WTC11 (cell line): ENCODE data around the gene ZC3H13.

Experiments
- CBFB ChIP-seq: sonication (generic); formaldehyde crosslinking; IDR thresholded peaks from 2 replicates; pipeline ENCODE4 v1.8.1; 2022; ENCODE audit warnings: mild to moderate bottlenecking, low read depth, missing genetic modification reagents
- CREB1 ChIP-seq: sonication (generic); formaldehyde crosslinking; IDR thresholded peaks from 2 replicates; pipeline ENCODE4 v1.8.0; 2023; ENCODE audit warnings: mild to moderate bottlenecking, missing genetic modification reagents
- FOXJ3 ChIP-seq: sonication (generic); formaldehyde crosslinking; IDR thresholded peaks from 2 replicates; pipeline ENCODE4 v1.9.0; 2021; ENCODE audit warnings: missing genetic modification reagents, mild to moderate bottlenecking, borderline replicate concordance
- TEAD4 ChIP-seq: sonication (generic); formaldehyde crosslinking; IDR thresholded peaks from 2 replicates; pipeline ENCODE4 v1.8.0; 2022; ENCODE audit warnings: mild to moderate bottlenecking, missing genetic modification reagents
- TF ChIP-seq, protein P1 (sequence below): fragments of 200-600 bp; IDR thresholded peaks from 2 replicates; pipeline ENCODE4 v1.8.0; 2022; ENCODE audit warnings: antibody characterized with exemption
- TF ChIP-seq, protein P2 (sequence below): sonication (generic); formaldehyde crosslinking; IDR thresholded peaks from 2 replicates; pipeline ENCODE4 v1.8.1; 2023; ENCODE audit warnings: mild to moderate bottlenecking, missing genetic modification reagents, moderate library complexity
- TF ChIP-seq, protein P3 (sequence below): sonication (generic); formaldehyde crosslinking; conservative IDR thresholded peaks from 2 replicates; pipeline ENCODE4 v1.8.1; 2022; ENCODE audit warnings: mild to moderate bottlenecking, missing genetic modification reagents

DNA sequence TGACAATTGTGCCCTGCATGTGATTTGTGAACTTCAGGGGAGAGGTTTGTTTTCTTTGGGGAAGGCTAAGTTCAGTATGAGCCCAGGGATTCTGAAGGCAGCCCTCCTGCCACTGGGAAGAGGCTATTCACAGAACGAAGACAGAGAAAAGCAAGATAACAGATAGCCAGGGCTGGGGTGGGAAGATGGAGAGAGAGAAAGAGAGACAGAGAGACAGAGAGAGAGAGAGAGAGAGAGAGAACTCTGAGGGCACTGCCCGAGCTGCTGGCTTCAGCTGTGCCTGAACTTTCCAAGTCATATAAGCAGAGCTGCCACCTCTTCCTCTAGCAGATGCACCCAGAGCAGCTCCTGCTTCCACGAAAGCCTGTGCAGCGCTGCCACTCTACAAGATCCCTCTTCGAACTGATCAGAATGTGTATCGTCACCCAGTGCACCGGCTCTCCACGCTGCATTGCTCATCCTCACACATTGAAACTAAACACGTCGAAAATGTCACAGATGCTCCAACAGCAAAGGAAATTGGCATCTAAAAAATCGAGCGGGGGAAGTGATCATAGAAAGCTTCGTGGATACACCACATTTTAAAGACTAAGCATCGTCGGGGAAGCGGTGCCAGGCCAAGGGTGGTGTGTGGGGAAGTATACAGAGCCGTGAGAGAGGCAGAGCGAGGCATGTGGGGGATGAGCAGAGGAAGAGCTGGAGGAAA, 119.2 kb downstream of the ZC3H13 start:
- TF ChIP-seq, protein P1, sequence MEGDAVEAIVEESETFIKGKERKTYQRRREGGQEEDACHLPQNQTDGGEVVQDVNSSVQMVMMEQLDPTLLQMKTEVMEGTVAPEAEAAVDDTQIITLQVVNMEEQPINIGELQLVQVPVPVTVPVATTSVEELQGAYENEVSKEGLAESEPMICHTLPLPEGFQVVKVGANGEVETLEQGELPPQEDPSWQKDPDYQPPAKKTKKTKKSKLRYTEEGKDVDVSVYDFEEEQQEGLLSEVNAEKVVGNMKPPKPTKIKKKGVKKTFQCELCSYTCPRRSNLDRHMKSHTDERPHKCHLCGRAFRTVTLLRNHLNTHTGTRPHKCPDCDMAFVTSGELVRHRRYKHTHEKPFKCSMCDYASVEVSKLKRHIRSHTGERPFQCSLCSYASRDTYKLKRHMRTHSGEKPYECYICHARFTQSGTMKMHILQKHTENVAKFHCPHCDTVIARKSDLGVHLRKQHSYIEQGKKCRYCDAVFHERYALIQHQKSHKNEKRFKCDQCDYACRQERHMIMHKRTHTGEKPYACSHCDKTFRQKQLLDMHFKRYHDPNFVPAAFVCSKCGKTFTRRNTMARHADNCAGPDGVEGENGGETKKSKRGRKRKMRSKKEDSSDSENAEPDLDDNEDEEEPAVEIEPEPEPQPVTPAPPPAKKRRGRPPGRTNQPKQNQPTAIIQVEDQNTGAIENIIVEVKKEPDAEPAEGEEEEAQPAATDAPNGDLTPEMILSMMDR: no peak
- TF ChIP-seq CBFB: no peak
- TF ChIP-seq FOXJ3 (CRISPR knock-in tag): no peak
- TF ChIP-seq, protein P2, sequence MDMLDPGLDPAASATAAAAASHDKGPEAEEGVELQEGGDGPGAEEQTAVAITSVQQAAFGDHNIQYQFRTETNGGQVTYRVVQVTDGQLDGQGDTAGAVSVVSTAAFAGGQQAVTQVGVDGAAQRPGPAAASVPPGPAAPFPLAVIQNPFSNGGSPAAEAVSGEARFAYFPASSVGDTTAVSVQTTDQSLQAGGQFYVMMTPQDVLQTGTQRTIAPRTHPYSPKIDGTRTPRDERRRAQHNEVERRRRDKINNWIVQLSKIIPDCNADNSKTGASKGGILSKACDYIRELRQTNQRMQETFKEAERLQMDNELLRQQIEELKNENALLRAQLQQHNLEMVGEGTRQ (CRISPR knock-in tag): no peak
- TF ChIP-seq CREB1 (CRISPR knock-in tag): no peak
- TF ChIP-seq, protein P3, sequence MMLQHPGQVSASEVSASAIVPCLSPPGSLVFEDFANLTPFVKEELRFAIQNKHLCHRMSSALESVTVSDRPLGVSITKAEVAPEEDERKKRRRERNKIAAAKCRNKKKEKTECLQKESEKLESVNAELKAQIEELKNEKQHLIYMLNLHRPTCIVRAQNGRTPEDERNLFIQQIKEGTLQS (CRISPR knock-in tag): no peak
- no peak for TF ChIP-seq TEAD4
